Measurements from ENCODE around the gene SMIM10. TPM values are rescaled to one million over a fixed set of nuclear protein-coding genes. Genes with fewer than 3 reads are reported as not detected.
"Not testable (repeated sequence)": the region's sequence is repeated elsewhere in the genome, so short reads cannot be mapped to it uniquely, and the experiment has no call there.

SMIM10 gene
- total and polyA plus RNA-seq, 2 donors (not counting 1 experiment from before 2014, with no cell fraction given): 0.36 to 0.37 TPM

DNA sequence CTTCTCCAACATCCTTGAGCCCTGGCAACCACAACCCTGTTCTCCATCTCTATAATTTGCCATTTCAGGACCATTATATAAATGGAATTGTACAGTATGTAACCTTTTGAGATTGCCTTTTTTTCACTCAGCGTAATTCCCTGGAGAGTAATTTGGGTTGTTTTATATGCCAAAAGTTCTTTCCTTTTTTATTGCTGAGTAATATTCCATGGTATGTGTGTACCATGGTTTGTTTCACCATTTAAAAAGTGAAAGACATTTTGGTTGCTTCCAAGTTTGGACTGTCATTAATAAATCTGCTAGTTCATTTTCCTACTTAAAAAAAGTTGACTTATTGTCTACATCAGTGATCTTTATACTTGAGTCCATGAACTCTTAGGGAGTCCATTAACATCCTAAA lies 33.0 kb upstream of the SMIM10 start:
- POLR2A ChIA-PET: no interaction called here
- ATAC-seq (ENCODE audit: low read depth): no peak
- CTCF ChIA-PET: no interaction called here
- TF ChIP-seq, protein P1, sequence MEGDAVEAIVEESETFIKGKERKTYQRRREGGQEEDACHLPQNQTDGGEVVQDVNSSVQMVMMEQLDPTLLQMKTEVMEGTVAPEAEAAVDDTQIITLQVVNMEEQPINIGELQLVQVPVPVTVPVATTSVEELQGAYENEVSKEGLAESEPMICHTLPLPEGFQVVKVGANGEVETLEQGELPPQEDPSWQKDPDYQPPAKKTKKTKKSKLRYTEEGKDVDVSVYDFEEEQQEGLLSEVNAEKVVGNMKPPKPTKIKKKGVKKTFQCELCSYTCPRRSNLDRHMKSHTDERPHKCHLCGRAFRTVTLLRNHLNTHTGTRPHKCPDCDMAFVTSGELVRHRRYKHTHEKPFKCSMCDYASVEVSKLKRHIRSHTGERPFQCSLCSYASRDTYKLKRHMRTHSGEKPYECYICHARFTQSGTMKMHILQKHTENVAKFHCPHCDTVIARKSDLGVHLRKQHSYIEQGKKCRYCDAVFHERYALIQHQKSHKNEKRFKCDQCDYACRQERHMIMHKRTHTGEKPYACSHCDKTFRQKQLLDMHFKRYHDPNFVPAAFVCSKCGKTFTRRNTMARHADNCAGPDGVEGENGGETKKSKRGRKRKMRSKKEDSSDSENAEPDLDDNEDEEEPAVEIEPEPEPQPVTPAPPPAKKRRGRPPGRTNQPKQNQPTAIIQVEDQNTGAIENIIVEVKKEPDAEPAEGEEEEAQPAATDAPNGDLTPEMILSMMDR (IDR thresholded peaks at IDR 0.05): no peak
- TF ChIP-seq EZH2 (IDR thresholded peaks at IDR 0.05; ENCODE audit: borderline replicate concordance, insufficient read depth, low read depth, low read length, poor library complexity, severe bottlenecking): no peak
- H3K27me3 Mint-ChIP-seq: peaks cover 10% of the 10 kb centered on the region
- Histone ChIP-seq H3K4me1 (ENCODE audit: control insufficient read depth in 2 of 2, insufficient read depth in 2 of 2, low read length in 2 of 2) (no peaks in the 10 kb centered on the region), H3K4me3 (ENCODE audit: control extremely low read depth in 1 of 5, extremely low read depth in 1 of 5, insufficient read depth in 1 of 5, low read depth in 2 of 5, low read length in 4 of 5) (no peak overlapping the region), H4K20me1 (ENCODE audit: control insufficient read depth, insufficient read depth, low read length, poor library complexity, severe bottlenecking) (no peaks in the 10 kb centered on the region), H3K27ac (ENCODE audit: low read length in 2 of 2) (no peak overlapping the region), H3K9ac (ENCODE audit: low read length) (no peak overlapping the region), H3K36me3 (replicated peaks in 1 of 2; ENCODE audit: control extremely low read depth in 1 of 2, control insufficient read depth in 1 of 2, extremely low read depth in 1 of 2, insufficient read depth in 2 of 2, low read length in 1 of 2) (no peaks in the 10 kb centered on the region), H3K9me3 (ENCODE audit: control extremely low read depth in 1 of 3, control insufficient read depth in 2 of 3, insufficient read depth in 1 of 3, low read length in 2 of 3) (no peaks in the 10 kb centered on the region), H3K27me3 (replicated peaks in 1 of 4; ENCODE audit: control extremely low read depth in 1 of 4, control insufficient read depth in 3 of 4, insufficient read depth in 4 of 4, low read length in 3 of 4) (no peaks in the 10 kb centered on the region), H3K79me2 (ENCODE audit: control insufficient read depth, insufficient read depth, low read length) (no peaks in the 10 kb centered on the region), H3K4me2 (replicated peaks; ENCODE audit: low read depth, low read length, poor library complexity, severe bottlenecking) (no peak overlapping the region), H2AFZ (ENCODE audit: insufficient read depth, low read depth, low read length, poor library complexity, severe bottlenecking) (no peak overlapping the region)
- WGBS (ENCODE audit: insufficient coverage): no CpG with 5 or more reads among the region's 1 CpG
- no peak overlapping the region for H3K4me3 Mint-ChIP-seq
- no peak for DNase-seq
- H3K9me3 Mint-ChIP-seq (ENCODE audit: insufficient read depth): no peaks in the 10 kb centered on the region
- no peak overlapping the region for H3K27ac Mint-ChIP-seq
- intact Hi-C loops (cut with micrococcal nuclease): no loop called here
- H3K4me1 Mint-ChIP-seq: no peaks in the 10 kb centered on the region

DNA sequence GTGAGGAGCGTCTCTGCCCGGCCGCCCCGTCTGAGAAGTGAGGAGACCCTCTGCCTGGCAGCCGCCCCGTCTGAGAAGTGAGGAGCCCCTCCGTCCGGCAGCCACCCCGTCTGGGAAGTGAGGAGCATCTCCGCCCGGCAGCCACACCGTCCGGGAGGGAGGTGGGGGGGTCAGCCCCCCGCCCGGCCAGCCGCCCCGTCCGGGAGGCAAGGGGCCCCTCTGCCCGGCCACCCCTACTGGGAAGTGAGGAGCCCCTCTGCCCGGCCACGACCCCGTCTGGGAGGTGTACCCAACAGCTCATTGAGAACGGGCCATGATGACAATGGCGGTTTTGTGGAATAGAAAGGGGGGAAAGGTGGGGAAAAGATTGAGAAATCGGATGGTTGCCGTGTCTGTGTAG lies 30.4 kb upstream of the SMIM10 start:
- H4K20me1 ChIP-seq (ENCODE audit: control insufficient read depth, insufficient read depth, low read length, poor library complexity, severe bottlenecking); ATAC-seq (ENCODE audit: low read depth); H3K4me1 Mint-ChIP-seq; H3K27ac Mint-ChIP-seq; H3K9me3 ChIP-seq (ENCODE audit: control extremely low read depth in 1 of 3, control insufficient read depth in 2 of 3, insufficient read depth in 1 of 3, low read length in 2 of 3); H3K79me2 ChIP-seq (ENCODE audit: control insufficient read depth, insufficient read depth, low read length); H3K4me1 ChIP-seq (ENCODE audit: control insufficient read depth in 2 of 2, insufficient read depth in 2 of 2, low read length in 2 of 2); H3K4me2 ChIP-seq (replicated peaks; ENCODE audit: low read depth, low read length, poor library complexity, severe bottlenecking); H3K4me3 Mint-ChIP-seq; H3K36me3 ChIP-seq (replicated peaks in 1 of 2; ENCODE audit: control extremely low read depth in 1 of 2, control insufficient read depth in 1 of 2, extremely low read depth in 1 of 2, insufficient read depth in 2 of 2, low read length in 1 of 2); POLR2A ChIA-PET; H2AFZ ChIP-seq (ENCODE audit: insufficient read depth, low read depth, low read length, poor library complexity, severe bottlenecking); H3K9ac ChIP-seq (ENCODE audit: low read length); CTCF ChIA-PET; H3K4me3 ChIP-seq (ENCODE audit: control extremely low read depth in 1 of 5, extremely low read depth in 1 of 5, insufficient read depth in 1 of 5, low read depth in 2 of 5, low read length in 4 of 5); H3K27ac ChIP-seq (ENCODE audit: low read length in 2 of 2); H3K27me3 ChIP-seq (replicated peaks in 1 of 4; ENCODE audit: control extremely low read depth in 1 of 4, control insufficient read depth in 3 of 4, insufficient read depth in 4 of 4, low read length in 3 of 4); DNase-seq; H3K9me3 Mint-ChIP-seq (ENCODE audit: insufficient read depth): not testable (repeated sequence)
- intact Hi-C loops (cut with micrococcal nuclease): loop anchor here (10.0 kb wide), 1 partner anchor 514 kb away; no protein-coding TSS in a partner anchor
- peaks cover 16% of the 10 kb centered on the region for H3K27me3 Mint-ChIP-seq
- WGBS (ENCODE audit: insufficient coverage): no CpG with 5 or more reads among the region's 26 CpGs
